Adrenal gland (tissue), 5 donors: Measurements from ENCODE around the gene QKI.

Experiments used
- CTCF ChIP-seq, 6 experiments: fragments of 450-650 bp in 4 of 6; fragments of 200-600 bp in 2 of 6; sonication (generic) in 1 of 6; IDR thresholded peaks; 1 replicate in 5 of 6; 2 replicates in 1 of 6; pipeline versions ENCODE4 v1.5.1 to v1.8.0; 2016 to 2021; ENCODE audit warnings: antibody characterized with exemption in 6 of 6, mild to moderate bottlenecking in 2 of 6, moderate library complexity in 1 of 6
- POLR2A ChIP-seq, 2 donors: fragments of 450-650 bp; IDR thresholded peaks; one replicate each; pipeline ENCODE4 v1.6.1; 2017; ENCODE audit warnings: antibody characterized with exemption in 2 of 2, mild to moderate bottlenecking in 2 of 2, moderate library complexity in 1 of 2
- donor health status: DM: no; HTN: no; CAD: no.

GRCh38 chr6:163620670-163621330 is 206.3 kb downstream of the QKI start:
- no peak for TF ChIP-seq CTCF (IDR thresholded peaks at IDR 0.05)
- TF ChIP-seq POLR2A (IDR thresholded peaks at IDR 0.05) = no peak
